Testis (tissue), 2 donors: ENCODE measurements around the gene CTSG.

ENCODE experiments used
- CTCF ChIP-seq, 3 experiments: fragments of 450-650 bp in 2 of 3; fragments of 200-600 bp in 1 of 3; sonication (generic) in 1 of 3; IDR thresholded peaks; one replicate each; pipeline ENCODE4 v1.5.1; 2016 to 2019; ENCODE audit warnings: antibody characterized with exemption in 3 of 3, mild to moderate bottlenecking in 2 of 3, moderate library complexity in 1 of 3
- POLR2A ChIP-seq: fragments of 450-650 bp; IDR thresholded peaks from one replicate; pipeline ENCODE4 v1.6.1; 2017; ENCODE audit warnings: antibody characterized with exemption, mild to moderate bottlenecking, moderate library complexity

DNA sequence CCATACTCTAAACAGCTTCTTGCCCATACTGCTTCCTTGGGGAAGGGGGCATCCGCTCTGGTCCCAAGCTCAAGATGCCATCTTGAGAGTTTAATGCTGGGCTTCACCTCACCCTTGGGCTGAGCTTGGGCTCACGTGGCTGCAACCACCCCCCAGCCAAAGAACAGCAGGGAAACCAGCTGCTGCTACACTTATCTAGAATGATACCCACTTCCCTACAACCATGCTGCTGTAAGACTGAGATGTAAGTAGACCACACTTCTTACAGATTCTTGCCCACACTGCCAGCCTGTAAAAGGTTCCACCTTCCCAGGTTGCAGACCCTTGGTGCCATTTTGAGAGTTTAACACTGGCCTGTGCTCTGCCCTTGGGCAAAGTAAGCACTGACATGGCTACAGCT is 9.7 kb downstream of the CTSG start:
- TF ChIP-seq CTCF (IDR thresholded peaks at IDR 0.05), result no peak
- no peak for TF ChIP-seq POLR2A
